Hematopoietic multipotent progenitor cell treated with erythropoietin and hydrocortisone succinate and interleukin-3 and kit ligand, for 8 days (in vitro differentiated cells): ENCODE data around the gene KAZN.

ENCODE experiments used
- DNase-seq: peaks from one replicate; pipeline ENCODE4 v3.0.0-alpha.2; 2015

The KAZN gene

DNA sequence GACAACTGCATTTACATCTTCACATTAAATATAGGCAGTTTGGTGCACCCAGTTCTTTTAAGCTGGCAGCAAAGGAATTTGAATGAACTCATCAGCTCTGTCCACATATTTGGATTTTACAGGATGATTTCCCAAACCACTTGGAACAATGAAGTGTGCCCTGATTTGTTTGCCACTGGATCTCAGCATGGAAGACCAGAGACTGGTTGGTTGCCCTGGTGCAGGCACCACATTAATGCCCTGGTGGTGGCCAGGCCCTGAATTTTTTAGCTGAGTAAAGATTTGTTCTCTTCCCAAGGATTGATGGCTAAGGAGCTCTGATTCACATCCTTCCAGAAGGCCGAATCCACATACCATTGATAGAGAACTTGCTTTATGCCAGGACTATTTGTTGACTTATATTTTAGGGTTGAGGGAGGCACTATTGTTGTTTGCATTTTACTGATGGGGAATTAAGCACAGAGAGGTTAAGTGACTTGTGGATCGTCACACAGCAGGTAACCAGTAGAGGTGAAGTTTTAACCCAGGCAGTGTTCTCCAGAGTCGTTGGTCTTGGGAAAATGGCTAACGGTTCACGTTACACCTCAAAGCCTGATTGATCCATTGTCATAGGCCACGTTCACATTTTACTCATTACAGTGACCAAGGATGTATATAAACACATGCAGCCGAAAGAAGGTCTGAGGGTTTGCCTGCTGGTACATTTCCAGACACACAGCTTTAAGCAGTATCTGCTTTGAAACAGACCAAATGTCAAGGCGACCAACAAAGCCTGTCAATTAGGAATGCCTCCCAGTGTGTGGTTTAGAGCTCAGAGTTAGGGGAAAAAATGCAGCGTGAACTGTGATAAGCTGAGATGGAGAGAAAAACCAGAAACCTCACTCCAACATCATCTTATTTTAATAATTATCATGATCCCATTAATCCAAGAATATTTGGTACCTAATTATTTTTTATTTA, 50.7 kb downstream of the KAZN start:
- no peak for DNase-seq

DNA sequence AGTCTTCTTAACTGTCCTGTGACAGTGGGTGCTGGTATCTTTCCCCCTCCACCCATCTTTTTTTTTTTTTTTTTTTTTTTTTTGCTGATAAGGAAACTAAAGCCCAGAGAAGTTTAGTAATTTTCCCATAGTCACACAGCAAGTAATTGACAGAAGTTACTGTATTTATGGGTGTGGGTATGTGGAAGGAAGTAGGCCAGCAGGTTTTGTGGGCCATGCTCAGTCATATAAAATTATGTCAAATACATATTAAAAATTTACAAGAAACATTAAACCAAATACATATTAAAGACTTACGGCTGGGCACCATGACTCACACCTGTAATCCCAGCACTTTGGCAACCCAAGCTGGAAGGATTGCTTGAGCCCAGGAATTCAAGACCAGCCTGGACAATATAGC, 51.5 kb downstream of the KAZN start:
- no peak for DNase-seq

DNA sequence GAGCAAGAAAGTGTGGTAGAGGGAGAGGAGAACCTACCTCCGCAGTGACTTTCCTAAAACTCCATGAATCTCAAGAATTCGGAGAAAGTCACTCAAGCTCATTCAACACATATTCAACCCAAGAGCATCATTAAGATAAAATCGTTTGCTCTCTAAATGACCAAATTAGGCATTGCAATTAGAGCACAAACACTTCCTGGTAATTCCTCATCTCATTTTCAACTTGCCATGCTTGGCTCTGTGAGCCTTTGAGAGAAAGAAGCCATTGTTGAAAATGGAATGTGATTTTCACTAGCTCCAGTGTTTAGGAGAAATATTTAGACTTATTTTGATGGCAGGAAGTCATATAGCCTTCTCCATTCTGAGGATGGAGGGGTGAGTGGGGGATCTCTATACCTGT, 52.5 kb downstream of the KAZN start:
- DNase-seq, result no peak

DNA sequence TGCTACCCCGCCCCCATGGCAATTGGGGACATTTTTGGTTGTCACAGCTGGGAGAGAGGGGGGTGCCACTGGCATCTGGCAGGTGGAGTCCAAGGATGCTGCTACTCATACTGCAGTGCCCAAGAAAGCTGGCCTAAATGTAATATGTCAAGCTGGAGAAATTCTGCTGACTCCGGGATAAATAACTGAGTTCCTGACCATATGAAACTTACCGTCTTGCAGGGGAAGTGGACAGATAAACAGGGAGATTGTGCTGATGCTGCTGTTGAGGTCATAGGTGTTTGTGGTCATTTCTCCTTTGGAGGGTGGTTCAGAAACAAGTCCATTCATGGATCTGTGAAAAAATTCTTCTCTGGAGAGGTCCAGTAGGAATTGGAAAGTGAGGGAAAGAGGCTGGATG, 54.4 kb downstream of the KAZN start:
- no peak for DNase-seq

DNA sequence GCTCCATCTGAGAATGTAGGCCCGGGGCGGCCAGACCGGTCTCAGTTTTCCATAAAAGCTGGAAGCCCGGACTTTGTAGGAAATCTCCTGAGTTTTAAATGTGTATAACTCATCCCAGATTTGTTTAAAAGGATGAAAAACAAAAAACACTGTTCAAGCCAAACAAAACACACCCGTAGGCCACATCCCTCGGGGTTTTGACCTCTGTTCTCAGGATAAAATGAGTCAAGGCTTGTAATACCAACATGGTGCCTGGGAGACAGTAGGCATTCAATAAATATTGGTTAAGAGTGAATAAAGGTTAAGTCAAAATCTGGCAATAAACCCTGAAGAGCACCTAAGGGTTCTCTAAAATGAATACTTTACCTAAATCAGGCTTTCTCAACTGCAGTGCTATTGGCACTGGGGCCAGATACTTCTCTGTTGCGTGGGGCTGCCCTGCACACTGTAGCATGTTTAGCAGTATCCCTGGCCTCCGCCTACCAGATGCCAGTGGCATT, 55.0 kb downstream of the KAZN start:
- DNase-seq, result no peak

DNA sequence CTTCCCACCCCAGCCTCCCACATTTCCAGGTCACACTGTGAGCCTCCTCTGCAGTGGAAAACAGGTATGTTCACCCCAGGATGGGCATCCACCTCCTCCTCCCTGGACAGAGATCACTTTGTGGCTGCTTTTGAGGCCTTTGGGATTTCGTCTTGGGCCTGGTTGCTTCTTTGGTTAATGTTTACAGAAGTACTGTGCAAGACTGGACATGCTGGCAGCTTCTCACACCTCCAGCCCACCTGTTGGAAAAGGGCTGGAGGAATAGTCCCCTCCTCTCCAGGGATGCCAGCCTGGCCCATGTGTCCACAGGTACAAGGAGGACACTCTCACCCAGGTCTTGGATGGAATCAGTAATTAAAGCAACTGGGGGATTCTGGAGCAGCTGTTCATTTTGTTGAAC, 56.1 kb downstream of the KAZN start:
- no peak for DNase-seq

DNA sequence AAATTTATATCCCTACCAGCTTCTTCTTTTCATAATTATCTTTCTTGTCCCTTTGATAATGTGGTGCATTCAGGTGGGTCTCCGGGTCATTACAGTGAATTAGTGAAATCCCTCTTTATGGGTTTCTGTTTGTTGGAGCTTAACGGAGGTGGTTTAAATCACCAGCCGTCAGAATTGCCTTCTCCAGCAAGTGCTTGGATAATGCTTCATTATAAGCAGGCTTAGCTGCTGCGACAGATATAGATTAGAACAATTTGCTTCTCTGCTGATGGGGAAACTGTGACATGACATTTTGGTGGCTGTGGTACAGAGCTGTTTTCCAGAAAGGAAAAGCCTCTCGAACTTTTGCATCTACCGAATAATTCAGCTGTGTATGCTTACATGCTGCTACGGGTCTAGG, 56.9 kb downstream of the KAZN start:
- DNase-seq, result no peak

DNA sequence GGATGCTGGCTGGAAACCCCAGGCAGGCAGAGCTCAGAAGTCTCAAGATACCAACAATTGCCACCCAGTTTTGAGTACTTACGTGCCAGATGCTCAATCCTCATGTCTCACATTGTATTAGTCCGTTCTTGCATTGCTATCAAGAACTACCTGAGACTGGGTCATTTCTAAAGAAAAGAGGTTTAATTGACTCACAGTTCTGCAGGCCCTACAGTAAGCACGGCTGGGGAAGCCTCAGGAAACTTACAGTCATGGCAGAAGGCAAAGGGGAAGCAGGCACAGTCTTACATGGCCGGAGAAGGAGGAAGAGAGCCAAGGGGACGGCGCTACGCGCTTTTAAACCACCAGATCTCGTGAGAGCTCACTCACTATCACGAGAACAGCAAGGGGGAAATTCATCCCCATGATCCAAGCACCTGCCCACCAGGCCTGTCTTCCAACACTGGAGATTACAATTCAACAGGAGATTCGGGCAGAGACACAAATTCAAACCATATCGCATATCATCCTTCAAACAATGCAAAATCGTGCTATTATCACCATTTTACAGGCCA, 58.0 kb downstream of the KAZN start:
- no peak for DNase-seq

DNA sequence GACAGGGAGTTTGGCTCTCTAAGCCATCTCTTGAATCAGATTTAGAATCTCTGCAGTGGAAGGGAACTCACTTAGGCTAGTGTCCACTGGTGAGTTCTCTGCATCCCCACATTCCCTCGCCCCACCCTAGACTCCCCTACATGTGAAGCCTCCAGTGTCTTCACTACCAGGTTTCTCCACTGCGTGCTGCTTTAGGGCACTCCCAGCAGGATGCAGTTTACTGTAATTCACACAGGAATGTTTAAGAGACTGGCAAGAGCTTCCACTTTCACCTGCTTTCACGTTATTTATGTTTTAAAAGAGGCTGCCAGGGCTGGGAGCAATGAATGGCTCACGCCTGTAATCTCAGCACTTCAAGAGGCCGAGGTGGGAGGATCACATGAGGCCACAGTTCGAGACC, 60.2 kb downstream of the KAZN start:
- no peak for DNase-seq

DNA sequence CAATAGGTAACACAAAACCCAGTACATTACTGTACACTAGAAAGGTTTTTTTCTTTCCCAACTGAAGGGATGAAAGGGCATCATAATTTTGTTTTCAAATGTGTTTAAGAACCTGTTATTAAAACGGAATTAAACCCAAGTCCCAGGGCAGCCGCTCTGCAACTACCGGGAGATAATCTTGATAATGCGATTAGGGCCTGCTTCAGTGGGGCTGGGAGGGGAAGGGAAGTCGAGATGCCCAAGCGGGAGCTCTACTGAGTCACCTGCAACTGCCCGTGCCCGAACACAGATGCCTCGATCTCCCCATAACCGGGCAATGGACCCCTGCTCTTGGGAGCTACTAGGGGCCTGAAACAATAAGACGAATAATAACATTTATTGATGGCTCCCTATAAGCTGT, 61.4 kb downstream of the KAZN start:
- DNase-seq, result no peak

DNA sequence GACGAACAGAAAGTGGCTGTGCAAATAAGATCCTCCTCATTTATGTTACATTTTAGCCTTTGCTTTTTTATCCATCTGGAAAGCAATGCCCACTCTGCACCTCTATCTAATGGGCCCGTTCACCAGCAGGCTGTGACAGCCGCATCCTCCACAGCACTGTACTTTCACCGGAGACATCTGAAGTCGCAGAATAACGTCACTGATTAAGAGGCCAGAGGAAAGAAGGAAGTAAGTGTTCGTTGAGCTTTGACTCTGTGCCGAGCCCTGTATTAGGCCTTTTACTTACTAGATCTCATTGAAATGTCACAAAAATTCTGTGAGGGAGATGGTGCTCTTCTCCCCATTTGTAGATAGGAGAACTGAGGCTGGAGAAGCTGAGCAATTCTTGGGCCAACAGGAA, 62.3 kb downstream of the KAZN start:
- no peak for DNase-seq

DNA sequence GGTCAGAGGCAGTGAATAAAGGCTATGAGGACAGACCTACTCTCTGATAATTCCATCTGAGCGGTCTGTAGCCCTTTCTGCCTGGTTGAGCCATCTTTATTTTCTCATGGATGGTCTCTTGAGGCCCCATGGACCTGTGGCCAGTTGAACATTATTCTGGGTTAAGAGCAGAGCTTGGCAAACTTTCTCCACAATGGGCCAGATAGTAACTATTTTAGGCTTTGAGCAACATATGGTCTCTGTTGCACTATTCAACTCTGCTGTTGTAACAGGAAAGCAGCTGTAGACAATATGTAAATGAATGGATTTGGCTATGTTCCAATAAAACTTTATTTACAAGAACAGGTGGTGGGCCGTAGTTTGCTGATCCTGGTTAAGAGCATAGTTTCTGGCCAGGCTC, 62.7 kb downstream of the KAZN start:
- no peak for DNase-seq

DNA sequence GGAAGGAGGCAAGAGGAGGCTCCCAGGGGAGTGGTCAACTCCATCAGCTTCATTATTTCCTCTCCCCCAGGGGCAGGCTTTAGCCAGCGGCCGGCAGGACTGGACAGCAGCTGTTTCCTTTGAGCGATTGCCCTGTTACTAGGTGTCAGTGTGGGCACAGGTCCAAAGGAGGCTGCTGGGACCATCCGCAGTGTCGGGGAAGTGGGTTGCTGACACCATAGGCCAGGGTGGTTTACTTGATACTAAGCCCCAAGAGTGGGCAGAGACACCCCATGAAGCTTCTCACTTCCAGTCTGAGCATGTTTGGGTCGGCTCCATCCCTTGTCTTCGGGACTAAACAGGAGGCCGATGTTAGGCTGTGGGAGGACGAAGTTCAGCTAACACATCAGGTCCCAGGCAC, 63.6 kb downstream of the KAZN start:
- no peak for DNase-seq

DNA sequence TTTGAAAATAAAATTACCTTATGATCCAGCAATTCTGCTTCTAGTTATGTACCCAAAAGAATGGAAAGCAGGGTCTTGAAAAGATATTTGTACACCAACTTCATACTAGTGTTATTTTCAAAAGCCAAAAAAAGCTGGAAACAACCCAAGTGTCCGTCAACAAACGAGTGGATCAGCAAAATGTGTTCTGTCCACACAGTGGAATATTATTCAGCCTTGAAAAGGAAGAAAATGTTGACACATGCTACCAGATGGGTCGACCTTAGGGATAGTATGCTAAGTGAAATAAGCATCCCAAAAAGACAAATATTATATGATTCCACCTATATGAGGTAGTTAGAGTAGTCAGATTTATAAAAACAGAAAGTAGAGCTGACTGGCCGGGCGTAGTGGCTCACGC, 65.3 kb downstream of the KAZN start:
- DNase-seq, result no peak

DNA sequence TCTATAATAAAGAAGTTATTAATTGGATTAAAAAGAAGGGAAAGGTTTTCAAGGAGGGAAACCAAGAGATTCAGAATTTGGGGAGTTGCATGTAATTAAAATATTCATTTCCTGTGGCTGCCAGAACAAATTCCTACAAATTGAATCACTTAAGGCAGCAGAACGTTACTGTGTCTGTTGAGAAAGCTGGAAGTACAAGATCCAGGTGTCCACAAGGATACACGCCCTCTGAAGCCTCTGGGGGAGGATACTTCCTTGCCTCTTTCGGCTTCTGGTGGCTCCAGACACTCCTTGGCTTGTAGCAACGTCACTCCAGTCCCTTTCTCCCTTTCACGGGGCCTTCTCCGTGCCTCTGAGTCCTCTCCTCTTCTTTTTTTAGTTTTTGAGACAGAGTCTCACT, 67.9 kb downstream of the KAZN start:
- DNase-seq, result no peak

DNA sequence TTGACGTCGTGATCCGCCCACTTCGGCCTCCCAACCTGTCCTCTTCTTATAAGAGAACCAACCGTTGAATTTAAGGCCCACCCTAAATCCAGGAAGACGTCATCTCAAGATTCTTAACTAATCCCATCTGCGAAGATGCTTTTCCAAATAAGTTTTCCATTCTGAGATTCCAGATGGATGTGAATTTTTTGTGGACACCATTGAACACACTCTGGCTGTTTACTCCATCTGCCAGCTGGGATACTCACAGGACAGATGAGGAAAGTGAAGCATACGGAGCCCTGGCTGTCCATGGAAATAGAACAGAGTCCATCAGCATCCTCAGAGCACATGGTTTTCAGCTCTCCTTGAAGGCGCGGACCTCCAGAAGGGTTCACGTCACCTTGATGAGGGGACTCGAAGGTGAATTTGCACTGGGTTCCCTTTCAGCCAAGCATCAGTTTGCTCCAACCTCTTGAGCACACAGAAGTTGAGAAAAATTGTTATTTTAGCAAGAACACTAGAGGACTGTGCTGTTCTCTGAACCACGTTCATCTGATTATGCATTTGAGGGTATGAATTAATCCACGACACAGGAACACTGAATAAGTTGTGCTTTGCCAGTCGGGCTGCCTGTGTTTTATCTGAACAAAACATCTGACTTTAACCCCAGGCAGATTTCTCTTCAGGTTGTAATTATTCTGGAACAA, 68.6 kb downstream of the KAZN start:
- DNase-seq, result no peak

DNA sequence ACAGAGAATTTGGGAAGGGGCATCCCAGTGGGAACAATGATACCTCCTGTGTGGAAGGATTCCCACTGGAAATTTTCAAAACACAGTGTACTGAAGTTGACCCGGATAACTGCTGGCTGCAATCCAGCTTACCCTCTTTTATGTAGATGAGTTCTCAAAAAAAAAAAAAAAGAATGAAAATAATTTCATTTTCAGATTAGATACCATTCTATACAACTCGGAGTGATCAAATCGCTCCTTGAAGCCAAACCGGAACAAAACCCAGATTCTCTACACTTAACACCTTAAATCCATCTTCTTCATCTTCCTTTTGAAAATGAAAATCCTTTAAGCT, 69.1 kb downstream of the KAZN start:
- no peak for DNase-seq

DNA sequence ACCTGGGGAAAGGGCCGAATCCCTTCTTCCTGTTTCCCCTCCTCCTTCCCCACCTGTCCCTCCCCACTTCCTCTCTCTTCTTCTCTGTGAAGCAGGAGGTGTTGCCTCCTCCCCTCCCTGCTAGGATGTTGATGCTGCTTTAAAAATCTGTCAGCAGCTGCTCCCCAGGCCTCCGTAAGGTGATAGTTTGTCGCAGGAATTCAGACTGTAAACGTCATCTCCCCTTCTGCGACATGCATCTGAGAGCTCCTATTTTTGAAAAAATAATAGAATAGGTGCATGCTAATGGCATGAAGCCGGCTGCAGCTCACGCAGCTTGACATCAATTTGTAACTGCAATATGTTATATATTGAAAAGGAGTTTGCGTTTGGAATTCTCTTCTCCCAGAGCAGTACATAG, 70.1 kb downstream of the KAZN start:
- DNase-seq, result no peak

DNA sequence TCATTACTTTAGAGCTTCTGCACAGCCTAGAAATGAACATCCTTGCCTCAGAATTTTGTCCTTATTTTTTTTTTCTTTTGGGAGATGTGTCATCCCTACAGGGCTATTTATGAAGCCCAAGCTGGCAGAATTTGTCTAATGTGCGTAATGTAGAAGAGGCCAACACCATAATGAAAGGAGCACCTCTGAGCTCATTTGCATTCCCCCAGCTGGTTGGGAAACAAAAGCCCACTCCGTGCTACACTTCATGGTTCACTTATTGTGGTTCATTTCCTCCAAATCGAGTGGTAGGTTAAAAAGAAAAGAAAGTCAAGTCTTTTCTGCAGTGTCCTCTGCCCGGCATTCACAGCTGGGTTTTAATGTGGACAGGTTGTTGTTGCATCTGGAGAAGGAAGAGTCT, 73.5 kb downstream of the KAZN start:
- no peak for DNase-seq

DNA sequence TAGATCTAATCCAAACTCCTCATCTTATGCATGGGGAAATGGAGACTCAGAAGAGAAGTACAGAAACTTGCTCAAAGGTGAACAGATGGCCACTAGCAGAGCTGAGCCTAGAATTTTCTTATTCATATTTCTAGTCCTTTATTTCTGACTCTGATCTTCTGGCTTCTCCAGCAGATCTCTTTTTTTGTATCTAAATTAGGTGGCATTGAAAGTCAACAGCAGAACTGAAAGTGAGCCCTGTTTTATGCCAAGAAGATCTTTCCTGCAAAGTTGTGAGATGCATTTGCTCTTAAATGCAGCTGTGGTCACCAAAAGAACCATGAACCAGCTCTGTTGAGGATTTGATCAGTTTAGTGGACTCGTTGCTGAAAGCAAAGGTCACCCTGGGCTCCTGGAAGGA, 75.5 kb downstream of the KAZN start:
- DNase-seq, result no peak

DNA sequence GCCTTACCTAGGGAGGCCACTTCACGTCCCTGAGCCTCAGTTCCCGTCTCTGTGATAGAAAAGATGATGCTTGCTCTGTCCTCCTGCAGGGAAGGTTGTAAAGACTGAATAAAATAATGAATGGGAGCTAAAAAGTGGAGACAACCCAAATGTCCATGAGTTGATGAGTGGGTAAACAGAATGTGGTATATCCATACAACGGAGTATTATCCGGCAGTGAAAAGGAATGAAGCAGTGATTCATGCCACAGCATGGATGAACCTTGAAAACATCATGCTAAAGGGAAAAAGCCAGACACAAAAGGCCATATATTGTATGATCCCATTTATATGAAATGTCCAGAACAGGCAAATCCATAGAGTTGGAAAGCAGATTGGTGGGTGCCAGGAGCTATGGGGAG, 77.9 kb downstream of the KAZN start:
- no peak for DNase-seq

DNA sequence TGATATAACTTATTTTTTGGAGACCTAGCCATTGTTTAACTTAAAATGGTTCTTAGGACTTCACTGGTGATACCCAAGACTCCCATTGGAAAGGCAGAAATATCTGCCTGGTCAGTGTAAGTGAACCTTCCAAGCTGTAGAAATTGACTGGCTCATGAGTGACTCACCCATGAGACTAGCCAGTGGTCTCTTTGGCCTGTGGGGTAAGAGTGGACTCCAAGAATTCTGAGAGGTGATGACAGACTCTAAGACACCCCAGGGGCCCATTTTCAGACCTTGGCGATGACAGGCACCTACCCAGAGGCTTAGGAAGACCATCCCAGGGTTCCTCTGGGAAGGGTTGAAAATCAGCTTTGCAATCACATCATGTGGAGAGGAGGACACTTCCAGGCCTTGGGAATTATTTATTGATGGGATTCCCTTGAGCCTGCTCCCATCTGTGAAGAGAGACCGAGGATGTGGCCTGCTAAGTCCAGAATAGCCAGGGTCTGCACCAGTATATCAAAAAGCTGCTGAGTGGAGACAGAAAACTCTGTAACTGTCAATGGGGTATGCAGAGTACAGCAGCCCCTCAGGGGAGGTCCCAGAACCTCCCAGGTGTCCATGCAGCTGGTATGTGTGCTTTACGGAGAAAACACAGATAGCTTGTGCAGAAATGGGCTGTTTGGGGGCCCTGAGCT, 78.9 kb downstream of the KAZN start:
- DNase-seq, result no peak

DNA sequence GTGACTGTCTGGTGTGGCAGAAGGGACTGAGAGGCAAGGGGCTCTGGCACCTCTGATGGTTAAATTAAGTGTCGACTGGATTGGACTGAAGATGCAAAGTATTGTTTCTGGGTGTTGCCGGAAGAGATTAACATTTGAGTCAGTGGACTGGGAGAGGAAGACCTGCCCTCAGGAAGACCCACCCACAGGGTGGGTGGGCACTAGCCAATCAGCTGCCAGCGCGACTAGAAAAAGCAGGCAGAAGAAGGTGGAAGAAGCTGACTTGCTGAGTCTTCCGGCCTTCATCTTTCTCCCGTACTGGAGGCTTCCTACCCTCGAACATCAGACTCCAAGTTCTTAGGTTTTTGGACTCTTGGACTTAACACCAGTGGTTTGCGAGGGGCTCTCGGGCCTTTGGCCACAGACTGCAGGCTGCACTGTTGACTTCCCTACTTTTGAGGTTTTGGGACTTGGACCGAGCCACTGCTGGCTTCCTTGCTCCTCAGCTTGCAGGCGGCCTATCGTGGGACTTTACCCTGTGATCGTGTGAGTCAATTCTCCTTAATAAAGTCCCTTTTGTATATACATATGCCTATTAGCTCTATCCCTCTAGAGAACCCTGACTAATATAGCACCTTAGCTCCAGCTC, 79.6 kb downstream of the KAZN start:
- no peak for DNase-seq
